Liver (tissue), 9 donors: ENCODE data around the gene RABGGTA. TPM values are rescaled to one million over a fixed set of nuclear protein-coding genes. Genes with fewer than 3 reads are reported as not detected.

Experiments
- DNase-seq: peaks from one replicate; pipeline ENCODE4 v3.0.0-alpha.2; 2017; ENCODE audit warnings: low spot score
- H3K27ac ChIP-seq, 2 donors: one replicate each; pipeline ENCODE4 v1.7.0; 2013; ENCODE audit warnings: inconsistent platforms in 2 of 2, low read length in 2 of 2, control low read depth in 1 of 2, low read depth in 1 of 2, mild to moderate bottlenecking in 1 of 2
- H3K27me3 ChIP-seq, 4 donors: one replicate each; pipeline versions ENCODE4 v1.6.1 to v1.7.0; 2013; ENCODE audit warnings: low read length in 3 of 4, inconsistent platforms in 1 of 4, mild to moderate bottlenecking in 1 of 4, moderate library complexity in 1 of 4; ENCODE audit not compliant: control insufficient read depth in 4 of 4, insufficient read depth in 4 of 4
- H3K36me3 ChIP-seq, 4 donors: one replicate each; pipeline versions ENCODE4 v1.6.1 to v1.7.0; 2013; ENCODE audit warnings: low read length in 3 of 4, mild to moderate bottlenecking in 3 of 4, low read depth in 1 of 4, moderate library complexity in 1 of 4; ENCODE audit not compliant: control insufficient read depth in 4 of 4, insufficient read depth in 3 of 4
- H3K4me1 ChIP-seq, 4 donors: one replicate each; pipeline versions ENCODE4 v1.6.1 to v1.7.0; 2013; ENCODE audit warnings: low read length in 3 of 4, mild to moderate bottlenecking in 3 of 4, moderate library complexity in 1 of 4; ENCODE audit not compliant: control insufficient read depth in 4 of 4, insufficient read depth in 4 of 4
- H3K4me3 ChIP-seq, 3 donors: one replicate each; pipeline versions ENCODE4 v1.6.1 to v1.7.0; 2013; ENCODE audit warnings: low read length in 3 of 3, control low read depth in 1 of 3, low read depth in 1 of 3, mild to moderate bottlenecking in 1 of 3
- H3K9ac ChIP-seq, 2 donors: one replicate each; pipeline ENCODE4 v1.7.0; 2013; ENCODE audit warnings: low read length in 2 of 2, mild to moderate bottlenecking in 2 of 2, moderate library complexity in 2 of 2, control low read depth in 1 of 2, low read depth in 1 of 2
- H3K9me3 ChIP-seq, 4 donors: one replicate each; pipeline versions ENCODE4 v1.6.1 to v1.7.0; 2013; ENCODE audit warnings: low read length in 3 of 4; ENCODE audit not compliant: control insufficient read depth in 4 of 4
- EGR1 ChIP-seq, 2 donors: IDR thresholded peaks; 2 replicates each; pipeline ENCODE4 v1.6.1; 2016 to 2018; ENCODE audit warnings: antibody characterized with exemption in 2 of 2, low read depth in 2 of 2
- FOXA1 ChIP-seq: IDR thresholded peaks from 2 replicates; pipeline ENCODE4 v1.6.1; 2016; ENCODE audit warnings: antibody characterized with exemption
- GABPA ChIP-seq, 2 donors: IDR thresholded peaks in 1 of 2; conservative IDR thresholded peaks in 1 of 2; 2 replicates each; pipeline ENCODE4 v1.6.1; 2016; ENCODE audit warnings: antibody characterized with exemption in 2 of 2, mild to moderate bottlenecking in 1 of 2, moderate library complexity in 1 of 2
- HNF4A ChIP-seq, 2 donors: conservative IDR thresholded peaks; 2 replicates each; pipeline ENCODE4 v1.6.1; 2016; ENCODE audit warnings: antibody characterized with exemption in 2 of 2, mild to moderate bottlenecking in 2 of 2
- HNF4G ChIP-seq: IDR thresholded peaks from 2 replicates; pipeline ENCODE4 v1.6.1; 2016; ENCODE audit warnings: antibody characterized with exemption
- MAX ChIP-seq: IDR thresholded peaks from 2 replicates; pipeline ENCODE4 v1.6.1; 2016; ENCODE audit warnings: antibody characterized with exemption
- RAD21 ChIP-seq, 2 donors: IDR thresholded peaks; 2 replicates each; pipeline ENCODE4 v1.6.1; 2016; ENCODE audit warnings: antibody characterized with exemption in 2 of 2, mild to moderate bottlenecking in 2 of 2
- REST ChIP-seq: IDR thresholded peaks from 2 replicates; pipeline ENCODE4 v1.6.1; 2016; ENCODE audit warnings: antibody characterized with exemption, mild to moderate bottlenecking
- YY1 ChIP-seq: IDR thresholded peaks from 2 replicates; pipeline ENCODE4 v1.6.1; 2016; ENCODE audit warnings: antibody characterized with exemption, mild to moderate bottlenecking
- WGBS: extraction: QIAGEN DNeasy Blood & Tissue Kit; methylation state at CpG from one replicate; pipeline ENCODE4 v1.1.7; 2013; 5-methylcytosine and 5-hydroxymethylcytosine counted together
- polyA plus RNA-seq, 2 donors: library from polyadenylated mRNA; stranded (reverse) in 1 of 2; unstranded in 1 of 2; fragments of 200-250 nt in 1 of 2; fragments of >200 nt in 1 of 2; fragmentation: Nextera tagmentation in 1 of 2; extraction: Ambion mirVana in 1 of 2; gene quantifications; one replicate each; pipeline versions ENCODE4 v1.2.1 to v1.2.3, GENCODE V29; 2013 to 2015
- total RNA-seq, 2 donors: library from RNA; depleted of rRNA; stranded (reverse); fragments of >200 nt; gene quantifications; one replicate each; pipeline ENCODE4 v1.2.3, GENCODE V29; 2014
- donor health status: healthy.
- donor health status: healthy.
- donor health status: healthy.
- donor health status: healthy.
- donor health status: healthy.

The RABGGTA gene
- total and polyA plus RNA-seq, 4 donors: 7.5 to 19.7 (median 13.2) TPM

GRCh38 chr14:24284501-24285035 lies 13.2 kb upstream of the RABGGTA start (continued):
- no peak for TF ChIP-seq REST
- no peak for TF ChIP-seq MAX
- TF ChIP-seq YY1: no peak
- no peak for TF ChIP-seq GABPA (IDR thresholded peaks at IDR 0.05 in 1 of 2, conservative IDR thresholded peaks at IDR 0.05 in 1 of 2)
- TF ChIP-seq RAD21 (IDR thresholded peaks at IDR 0.05): no peak
- TF ChIP-seq FOXA1: no peak
- TF ChIP-seq HNF4A (conservative IDR thresholded peaks at IDR 0.05): no peak
- TF ChIP-seq EGR1 (IDR thresholded peaks at IDR 0.05; ENCODE audit: low read depth in 2 of 2): no peak

DNA sequence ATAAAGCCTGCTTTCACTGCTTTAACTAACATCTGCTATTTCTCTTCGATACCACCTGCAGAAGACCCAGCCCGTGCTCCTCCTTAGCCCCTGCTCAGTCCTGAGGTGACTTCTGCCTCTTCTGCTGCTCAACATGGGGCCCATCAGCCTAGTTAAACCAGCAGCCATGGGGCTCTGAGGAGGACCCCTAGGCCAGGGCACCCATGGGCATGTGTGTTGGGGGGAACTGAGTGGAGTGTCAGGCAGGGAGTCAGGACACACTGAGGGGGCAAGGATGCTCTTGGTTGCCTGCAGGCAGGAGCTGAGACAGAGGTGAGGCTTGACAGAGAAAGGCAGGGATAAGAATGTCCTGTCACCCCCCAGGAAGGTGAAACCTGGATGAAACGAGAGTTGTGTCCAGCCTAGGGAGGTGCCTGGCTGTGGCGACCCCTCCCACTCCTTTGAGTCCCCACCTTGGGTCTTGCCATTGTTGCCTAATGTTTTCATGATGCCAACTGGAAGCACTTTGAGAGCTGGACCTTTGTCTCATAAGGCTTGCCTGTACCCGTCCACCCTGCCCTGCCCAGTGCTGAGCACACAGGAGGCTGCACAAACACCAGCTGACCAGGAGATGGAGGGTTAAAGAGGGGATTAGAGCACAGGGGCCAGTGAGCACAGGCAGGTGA lies 12.5 kb upstream of the RABGGTA start:
- 94% methylated on average over 5 of the region's 5 CpGs for WGBS
- TF ChIP-seq RAD21 (IDR thresholded peaks at IDR 0.05) (no peak), FOXA1 (no peak)
- no peak overlapping the region for H3K9ac ChIP-seq
- H3K4me1 ChIP-seq: peaks cover 0 to 9% (median 6%) of the 10 kb centered on the region in 4 donors
- no peak overlapping the region for H3K27ac ChIP-seq
- no peaks in the 10 kb centered on the region for H3K9me3 ChIP-seq
- H3K36me3 ChIP-seq: no peaks in the 10 kb centered on the region
- H3K27me3 ChIP-seq: no peaks in the 10 kb centered on the region
- DNase-seq: no peak
- no peak overlapping the region for H3K4me3 ChIP-seq

DNA sequence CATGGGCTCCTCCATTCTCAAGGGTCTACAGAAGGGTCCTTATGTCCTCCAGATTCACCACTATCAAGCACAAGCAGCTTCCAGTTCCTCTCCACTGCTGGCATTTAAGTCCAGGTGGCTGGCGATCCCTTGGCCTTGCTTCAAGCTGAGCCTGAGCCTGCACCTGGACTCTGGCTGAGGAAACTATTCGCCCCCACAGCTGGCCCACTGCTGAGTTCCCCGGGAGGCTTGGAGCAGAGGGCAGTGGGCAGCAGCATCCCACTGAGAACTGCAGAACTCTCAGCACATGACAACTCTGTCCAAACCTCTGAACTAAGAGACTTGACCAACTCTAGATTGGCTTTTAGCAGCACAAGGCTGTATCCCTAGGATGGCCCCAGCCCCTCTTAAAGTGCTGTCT lies 11.3 kb upstream of the RABGGTA start:
- Histone ChIP-seq H3K4me3 (no peak overlapping the region), H3K36me3 (no peaks in the 10 kb centered on the region), H3K27ac (no peak overlapping the region), H3K9ac (no peak overlapping the region), H3K4me1 (peaks cover 0 to 9% (median 7%) of the 10 kb centered on the region in 4 donors), H3K27me3 (no peaks in the 10 kb centered on the region), H3K9me3 (no peaks in the 10 kb centered on the region)
- no peak for TF ChIP-seq YY1
- no peak for TF ChIP-seq HNF4G
- TF ChIP-seq FOXA1: no peak
- no peak for DNase-seq
- 82% methylated on average over 3 of the region's 3 CpGs for WGBS

- H3K27ac ChIP-seq: no peak overlapping the region
- H3K36me3 ChIP-seq: no peaks in the 10 kb centered on the region
- H3K4me1 ChIP-seq: peaks cover 0 to 9% (median 7%) of the 10 kb centered on the region in 4 donors
- H3K27me3 ChIP-seq: no peaks in the 10 kb centered on the region
- no peaks in the 10 kb centered on the region for H3K9me3 ChIP-seq
- WGBS: 95% methylated on average over 7 of the region's 7 CpGs
- DNase-seq: no peak
- no peak for TF ChIP-seq HNF4G
- no peak for TF ChIP-seq HNF4A (conservative IDR thresholded peaks at IDR 0.05)
- no peak for TF ChIP-seq MAX
- no peak for TF ChIP-seq YY1
- no peak overlapping the region for H3K9ac ChIP-seq
- H3K4me3 ChIP-seq: no peak overlapping the region
Observed at GRCh38 chr14:24281636-24282035, 10.2 kb upstream of the RABGGTA start.
